NCI-H2196 (cell line): Measurements from ENCODE around the gene TMEM9B.
"Not testable (repeated sequence)": the region's sequence is repeated elsewhere in the genome, so short reads cannot be mapped to it uniquely, and the experiment has no call there.

Experiments used
- DNase-seq: peaks from one replicate; lab custom pipeline; 2025; ENCODE audit not compliant: unreplicated experiment; lab: John Stamatoyannopoulos, UW

TMEM9B gene

GRCh38 chr11:8973121-8973520, 8.9 kb upstream of the TMEM9B start:
- DNase-seq, result no peak

- DNase-seq, result no peak
Observed at GRCh38 chr11:8971924-8972316, 7.7 kb upstream of the TMEM9B start.

GRCh38 chr11:8971196-8971923, 7.1 kb upstream of the TMEM9B start:
- no peak for DNase-seq

GRCh38 chr11:8967184-8967583, 2.9 kb upstream of the TMEM9B start:
- DNase-seq, result no peak

- DNase-seq, result peak; percentile 86
Observed at GRCh38 chr11:8963569-8964323, 496 bp downstream of the TMEM9B start.

- DNase-seq, result no peak
Observed at GRCh38 chr11:8962841-8963240, 1.4 kb downstream of the TMEM9B start.

GRCh38 chr11:8961401-8961800, 2.8 kb downstream of the TMEM9B start:
- DNase-seq, result no peak

- DNase-seq, result peak; percentile 72
Observed at GRCh38 chr11:8959546-8960166, 4.6 kb downstream of the TMEM9B start.

- DNase-seq, result no peak
Observed at GRCh38 chr11:8956860-8957259, 7.4 kb downstream of the TMEM9B start.

- no peak for DNase-seq
Observed at GRCh38 chr11:8948886-8949285, 15.4 kb downstream of the TMEM9B start.

GRCh38 chr11:8947230-8947943, 16.9 kb downstream of the TMEM9B start:
- DNase-seq, result no peak

GRCh38 chr11:8942518-8943066, 21.6 kb downstream of the TMEM9B start, which contains the start of gene ASCL3:
Gene ASCL3, minus strand, starts transcription at chr11:8943016. Its CDS starts 4,855 bp downstream, at chr11:8938161.
- no peak for DNase-seq

- DNase-seq, result no peak
Observed at GRCh38 chr11:8941341-8942103, 22.7 kb downstream of the TMEM9B start.

GRCh38 chr11:8937659-8938058, 26.6 kb downstream of the TMEM9B start:
- no peak for DNase-seq

- no peak for DNase-seq
Observed at GRCh38 chr11:8937159-8937558, 27.1 kb downstream of the TMEM9B start.

GRCh38 chr11:8935789-8936188, 28.5 kb downstream of the TMEM9B start:
- not testable (repeated sequence) for DNase-seq

- DNase-seq, result no peak
Observed at GRCh38 chr11:8934742-8935488, 29.3 kb downstream of the TMEM9B start.

GRCh38 chr11:8933931-8934330, 30.3 kb downstream of the TMEM9B start:
- DNase-seq, result no peak

- DNase-seq, result peak; percentile 34
Observed at GRCh38 chr11:8932564-8933180, 31.6 kb downstream of the TMEM9B start, which contains the start of gene C11orf16. Gene C11orf16, minus strand, starts transcription at chr11:8932947. Its CDS starts 639 bp downstream, at chr11:8932308.
